ENCODE measurements around the gene TBC1D22B.
"Not testable (repeated sequence)": the region's sequence is repeated elsewhere in the genome, so short reads cannot be mapped to it uniquely, and the experiment has no call there.

The TBC1D22B gene

DNA sequence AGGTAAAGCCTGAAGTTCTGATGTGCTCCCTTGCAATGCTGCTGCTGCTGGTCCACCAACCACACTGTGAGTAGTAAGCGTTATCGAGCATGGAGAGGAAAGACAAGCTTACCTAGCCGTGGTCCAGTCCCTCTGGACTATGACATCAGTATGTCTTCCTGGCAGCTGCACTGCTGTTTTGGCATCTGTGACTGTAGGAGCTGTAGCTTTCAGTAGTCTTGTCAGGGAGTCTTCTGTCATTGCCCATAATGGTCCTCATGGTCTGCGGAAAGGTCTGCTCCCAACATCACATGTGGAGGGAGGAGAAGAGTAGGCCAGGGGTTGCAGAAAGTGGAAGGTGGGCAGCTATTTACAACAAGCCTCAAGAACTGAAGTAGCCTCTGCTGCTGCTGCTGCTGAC lies 27.2 kb downstream of the TBC1D22B start:
- Histone ChIP-seq H3K27me3 (ENCODE audit: control insufficient read depth in 1 of 2, insufficient read depth in 2 of 2, low read length in 2 of 2) (no peaks in the 10 kb centered on the region), H3K4me1 (ENCODE audit: control insufficient read depth, insufficient read depth, low read length) (peaks cover 32% of the 10 kb centered on the region), H3K9me3 (ENCODE audit: control insufficient read depth in 2 of 2, low read length in 2 of 2) (no peaks in the 10 kb centered on the region), H3K9ac (ENCODE audit: low read length in 2 of 2) (peak overlapping the region in 1 of 2 donors; percentile 13), H3K36me3 (ENCODE audit: control insufficient read depth in 2 of 2, insufficient read depth in 2 of 2, low read length in 2 of 2) (peaks cover 9 to 19% of the 10 kb centered on the region in 2 donors), H3K27ac (ENCODE audit: low read length) (peak overlapping the region; percentile 70), H3K4me3 (ENCODE audit: low read length in 2 of 2) (no peak overlapping the region)

- Histone ChIP-seq H3K4me3 (ENCODE audit: low read length in 2 of 2) (no peak overlapping the region), H3K9me3 (ENCODE audit: control insufficient read depth in 2 of 2, low read length in 2 of 2) (no peaks in the 10 kb centered on the region), H3K27ac (ENCODE audit: low read length) (no peak overlapping the region), H3K9ac (ENCODE audit: low read length in 2 of 2) (no peak overlapping the region), H3K27me3 (ENCODE audit: control insufficient read depth in 1 of 2, insufficient read depth in 2 of 2, low read length in 2 of 2) (no peaks in the 10 kb centered on the region), H3K4me1 (ENCODE audit: control insufficient read depth, insufficient read depth, low read length) (peaks cover 29% of the 10 kb centered on the region), H3K36me3 (ENCODE audit: control insufficient read depth in 2 of 2, insufficient read depth in 2 of 2, low read length in 2 of 2) (peaks cover 9 to 24% of the 10 kb centered on the region in 2 donors)
These were observed 28.3 kb downstream of the TBC1D22B start for GRCh38 chr6:37285861-37286311.

- Histone ChIP-seq H3K9ac (ENCODE audit: low read length in 2 of 2) (no peak overlapping the region), H3K27ac (ENCODE audit: low read length) (no peak overlapping the region), H3K27me3 (ENCODE audit: control insufficient read depth in 1 of 2, insufficient read depth in 2 of 2, low read length in 2 of 2) (no peaks in the 10 kb centered on the region), H3K4me3 (ENCODE audit: low read length in 2 of 2) (no peak overlapping the region), H3K9me3 (ENCODE audit: control insufficient read depth in 2 of 2, low read length in 2 of 2) (no peaks in the 10 kb centered on the region), H3K36me3 (ENCODE audit: control insufficient read depth in 2 of 2, insufficient read depth in 2 of 2, low read length in 2 of 2) (peaks cover 21 to 25% of the 10 kb centered on the region in 2 donors), H3K4me1 (ENCODE audit: control insufficient read depth, insufficient read depth, low read length) (peaks cover 25% of the 10 kb centered on the region)
These were observed 30.1 kb downstream of the TBC1D22B start for GRCh38 chr6:37287519-37288157.

- Histone ChIP-seq H3K4me1 (ENCODE audit: control insufficient read depth, insufficient read depth, low read length) (peaks cover 19% of the 10 kb centered on the region), H3K9me3 (ENCODE audit: control insufficient read depth in 2 of 2, low read length in 2 of 2) (no peaks in the 10 kb centered on the region), H3K4me3 (ENCODE audit: low read length in 2 of 2) (no peak overlapping the region), H3K36me3 (ENCODE audit: control insufficient read depth in 2 of 2, insufficient read depth in 2 of 2, low read length in 2 of 2) (peaks cover 21 to 28% of the 10 kb centered on the region in 2 donors), H3K9ac (ENCODE audit: low read length in 2 of 2) (no peak overlapping the region), H3K27ac (ENCODE audit: low read length) (no peak overlapping the region), H3K27me3 (ENCODE audit: control insufficient read depth in 1 of 2, insufficient read depth in 2 of 2, low read length in 2 of 2) (no peaks in the 10 kb centered on the region)
These were observed 30.7 kb downstream of the TBC1D22B start for GRCh38 chr6:37288247-37288646.

DNA sequence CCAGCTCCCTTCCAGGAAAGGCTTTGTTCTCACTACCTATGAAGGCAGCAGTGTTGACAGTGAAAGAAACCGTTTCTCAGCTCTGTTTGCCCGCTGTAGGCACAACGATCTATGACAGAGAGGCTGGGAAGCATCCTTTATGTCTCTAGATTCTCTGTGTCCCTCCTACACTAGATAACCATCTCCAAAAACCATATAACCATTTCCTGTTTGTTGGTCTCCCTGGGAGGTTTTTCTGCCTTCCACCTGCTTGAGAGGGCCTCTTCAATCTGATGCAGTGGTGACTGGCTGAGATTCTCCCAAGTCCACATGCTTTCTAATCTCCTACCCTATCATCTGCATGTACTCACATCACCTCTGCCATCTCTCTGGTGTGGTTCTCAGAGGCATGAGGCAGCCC lies 32.4 kb downstream of the TBC1D22B start:
- Histone ChIP-seq H3K36me3 (ENCODE audit: control insufficient read depth in 2 of 2, insufficient read depth in 2 of 2, low read length in 2 of 2) (peaks cover 20 to 25% of the 10 kb centered on the region in 2 donors), H3K4me3 (ENCODE audit: low read length in 2 of 2) (no peak overlapping the region), H3K4me1 (ENCODE audit: control insufficient read depth, insufficient read depth, low read length) (peaks cover 2% of the 10 kb centered on the region), H3K9ac (ENCODE audit: low read length in 2 of 2) (no peak overlapping the region), H3K27ac (ENCODE audit: low read length) (no peak overlapping the region), H3K9me3 (ENCODE audit: control insufficient read depth in 2 of 2, low read length in 2 of 2) (no peaks in the 10 kb centered on the region), H3K27me3 (ENCODE audit: control insufficient read depth in 1 of 2, insufficient read depth in 2 of 2, low read length in 2 of 2) (no peaks in the 10 kb centered on the region)

- Histone ChIP-seq H3K9me3 (ENCODE audit: control insufficient read depth in 2 of 2, low read length in 2 of 2) (no peaks in the 10 kb centered on the region), H3K36me3 (ENCODE audit: control insufficient read depth in 2 of 2, insufficient read depth in 2 of 2, low read length in 2 of 2) (peaks cover 19 to 21% of the 10 kb centered on the region in 2 donors), H3K4me3 (ENCODE audit: low read length in 2 of 2) (no peak overlapping the region), H3K9ac (ENCODE audit: low read length in 2 of 2) (no peak overlapping the region), H3K27me3 (ENCODE audit: control insufficient read depth in 1 of 2, insufficient read depth in 2 of 2, low read length in 2 of 2) (no peaks in the 10 kb centered on the region), H3K4me1 (ENCODE audit: control insufficient read depth, insufficient read depth, low read length) (no peaks in the 10 kb centered on the region), H3K27ac (ENCODE audit: low read length) (no peak overlapping the region)
These were observed 35.9 kb downstream of the TBC1D22B start for GRCh38 chr6:37293426-37293825.

- H3K4me3 ChIP-seq (ENCODE audit: low read length in 2 of 2); H3K9ac ChIP-seq (ENCODE audit: low read length in 2 of 2); H3K27ac ChIP-seq (ENCODE audit: low read length); H3K9me3 ChIP-seq (ENCODE audit: control insufficient read depth in 2 of 2, low read length in 2 of 2); H3K27me3 ChIP-seq (ENCODE audit: control insufficient read depth in 1 of 2, insufficient read depth in 2 of 2, low read length in 2 of 2); H3K4me1 ChIP-seq (ENCODE audit: control insufficient read depth, insufficient read depth, low read length): not testable (repeated sequence)
- peaks cover 7 to 15% of the 10 kb centered on the region in 2 donors for H3K36me3 ChIP-seq (ENCODE audit: control insufficient read depth in 2 of 2, insufficient read depth in 2 of 2, low read length in 2 of 2)
These were observed 40.1 kb downstream of the TBC1D22B start for GRCh38 chr6:37297637-37298036.

DNA sequence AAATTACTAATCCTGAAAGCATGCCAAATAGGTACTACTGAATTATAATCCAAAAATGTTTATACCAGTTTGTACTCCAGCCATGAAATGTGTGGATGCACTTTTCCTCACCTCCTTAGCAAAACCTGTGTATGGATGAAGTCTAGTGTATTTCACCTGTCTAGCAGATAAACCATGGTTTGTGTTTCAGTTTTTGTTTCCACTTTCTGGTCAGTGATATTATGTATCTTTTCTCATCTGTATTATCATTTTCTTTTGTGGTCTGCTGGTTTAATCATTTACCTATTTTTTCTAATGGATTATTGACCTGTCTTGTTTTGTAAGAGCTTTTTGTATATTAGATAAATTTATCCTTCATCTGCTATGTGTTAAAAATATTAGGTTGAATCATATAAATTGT lies 41.4 kb downstream of the TBC1D22B start:
- Histone ChIP-seq H3K9ac (ENCODE audit: low read length in 2 of 2) (no peak overlapping the region), H3K27me3 (ENCODE audit: control insufficient read depth in 1 of 2, insufficient read depth in 2 of 2, low read length in 2 of 2) (no peaks in the 10 kb centered on the region), H3K36me3 (ENCODE audit: control insufficient read depth in 2 of 2, insufficient read depth in 2 of 2, low read length in 2 of 2) (peaks cover 11 to 21% of the 10 kb centered on the region in 2 donors), H3K4me1 (ENCODE audit: control insufficient read depth, insufficient read depth, low read length) (no peaks in the 10 kb centered on the region), H3K27ac (ENCODE audit: low read length) (no peak overlapping the region), H3K9me3 (ENCODE audit: control insufficient read depth in 2 of 2, low read length in 2 of 2) (no peaks in the 10 kb centered on the region), H3K4me3 (ENCODE audit: low read length in 2 of 2) (no peak overlapping the region)

GRCh38 chr6:37299990-37300389 lies 42.4 kb downstream of the TBC1D22B start:
- H3K9ac ChIP-seq (ENCODE audit: low read length in 2 of 2): no peak overlapping the region
- peaks cover 11 to 18% of the 10 kb centered on the region in 2 donors for H3K36me3 ChIP-seq (ENCODE audit: control insufficient read depth in 2 of 2, insufficient read depth in 2 of 2, low read length in 2 of 2)
- H3K9me3 ChIP-seq (ENCODE audit: control insufficient read depth in 2 of 2, low read length in 2 of 2): no peaks in the 10 kb centered on the region
- no peak overlapping the region for H3K27ac ChIP-seq (ENCODE audit: low read length)
- H3K27me3 ChIP-seq (ENCODE audit: control insufficient read depth in 1 of 2, insufficient read depth in 2 of 2, low read length in 2 of 2): no peaks in the 10 kb centered on the region
- no peaks in the 10 kb centered on the region for H3K4me1 ChIP-seq (ENCODE audit: control insufficient read depth, insufficient read depth, low read length)
- H3K4me3 ChIP-seq (ENCODE audit: low read length in 2 of 2): no peak overlapping the region

GRCh38 chr6:37302086-37302686 lies 44.6 kb downstream of the TBC1D22B start:
- H3K9me3 ChIP-seq (ENCODE audit: control insufficient read depth in 2 of 2, low read length in 2 of 2): no peaks in the 10 kb centered on the region
- H3K4me3 ChIP-seq (ENCODE audit: low read length in 2 of 2): no peak overlapping the region
- no peak overlapping the region for H3K27ac ChIP-seq (ENCODE audit: low read length)
- no peak overlapping the region for H3K9ac ChIP-seq (ENCODE audit: low read length in 2 of 2)
- H3K4me1 ChIP-seq (ENCODE audit: control insufficient read depth, insufficient read depth, low read length): no peaks in the 10 kb centered on the region
- H3K27me3 ChIP-seq (ENCODE audit: control insufficient read depth in 1 of 2, insufficient read depth in 2 of 2, low read length in 2 of 2): no peaks in the 10 kb centered on the region
- H3K36me3 ChIP-seq (ENCODE audit: control insufficient read depth in 2 of 2, insufficient read depth in 2 of 2, low read length in 2 of 2): peaks cover 11 to 21% of the 10 kb centered on the region in 2 donors

DNA sequence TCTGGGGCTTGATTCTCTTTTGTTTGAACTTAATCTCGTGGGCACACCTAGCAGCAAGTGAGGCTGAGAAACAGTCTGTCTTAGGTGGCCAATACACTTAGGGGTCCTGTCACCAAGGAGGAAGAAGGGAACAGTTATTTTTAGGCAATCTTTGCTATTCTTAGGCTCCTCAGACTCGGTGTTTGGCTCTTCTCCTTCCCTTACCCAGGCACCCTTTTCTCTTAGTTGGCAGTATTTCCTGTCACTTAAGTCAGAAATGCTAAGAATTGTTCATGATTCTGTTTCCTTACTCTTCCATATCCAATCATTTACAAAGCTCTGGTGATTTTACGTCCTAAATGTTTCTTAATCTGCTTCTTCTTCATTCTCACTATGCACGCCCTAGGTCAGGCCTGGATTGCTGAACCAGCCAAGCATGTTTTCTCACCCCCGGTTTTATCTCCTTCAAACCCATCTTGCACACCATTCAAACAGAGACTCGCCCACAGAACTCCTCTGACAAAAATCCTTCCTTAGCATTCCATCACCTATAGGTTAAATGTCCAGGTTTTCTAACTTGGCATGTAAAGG lies 45.6 kb downstream of the TBC1D22B start:
- Histone ChIP-seq H3K27me3 (ENCODE audit: control insufficient read depth in 1 of 2, insufficient read depth in 2 of 2, low read length in 2 of 2) (no peaks in the 10 kb centered on the region), H3K4me1 (ENCODE audit: control insufficient read depth, insufficient read depth, low read length) (peaks cover 2% of the 10 kb centered on the region), H3K9me3 (ENCODE audit: control insufficient read depth in 2 of 2, low read length in 2 of 2) (no peaks in the 10 kb centered on the region), H3K36me3 (ENCODE audit: control insufficient read depth in 2 of 2, insufficient read depth in 2 of 2, low read length in 2 of 2) (peaks cover 11 to 21% of the 10 kb centered on the region in 2 donors), H3K9ac (ENCODE audit: low read length in 2 of 2) (no peak overlapping the region), H3K27ac (ENCODE audit: low read length) (no peak overlapping the region), H3K4me3 (ENCODE audit: low read length in 2 of 2) (no peak overlapping the region)
